ENCODE data around the gene ACADVL.

ACADVL gene

DNA sequence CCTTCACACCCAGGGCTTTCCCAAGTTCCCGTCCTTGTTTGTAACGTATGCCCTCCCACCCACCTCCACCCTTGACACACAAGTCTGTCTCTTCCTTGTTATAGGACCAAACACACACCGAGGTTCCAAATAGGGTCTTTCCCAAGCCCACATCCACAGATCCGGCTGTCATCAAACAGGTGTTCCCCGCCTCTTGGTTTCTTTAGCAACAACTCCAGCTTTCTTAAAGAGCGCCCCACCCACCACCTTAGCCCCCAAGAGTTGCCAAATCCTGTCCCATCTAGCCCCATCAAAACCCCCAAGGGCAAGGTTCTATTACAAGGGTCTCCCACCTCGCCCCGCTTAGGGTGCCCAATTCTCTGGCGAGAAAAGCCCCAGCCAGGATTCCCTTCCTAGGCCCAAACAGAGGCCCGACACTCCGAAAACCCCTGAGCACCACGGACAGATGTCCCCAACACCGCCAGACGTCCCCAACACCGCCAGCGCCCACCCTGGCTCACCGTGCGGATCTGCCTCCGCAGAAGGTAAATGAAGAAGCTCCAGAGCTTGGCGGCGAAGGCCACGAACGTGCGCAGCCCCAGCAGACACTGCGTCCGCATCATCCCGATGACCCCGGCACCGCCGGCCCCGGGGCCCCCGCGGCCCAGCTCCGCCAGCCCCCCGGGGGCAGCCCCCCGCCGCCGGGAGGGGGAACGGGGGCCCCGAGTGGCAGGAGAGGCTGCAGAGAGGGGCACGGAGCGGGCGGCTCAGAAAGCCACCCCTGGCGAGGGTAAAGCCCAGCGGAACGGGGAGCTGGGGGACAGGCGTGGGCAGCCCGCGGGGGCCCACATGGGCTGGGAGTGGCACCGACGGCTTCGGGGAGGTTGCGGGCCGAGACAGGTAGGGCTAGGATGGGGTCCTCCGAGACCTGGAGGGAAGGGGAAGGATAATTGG lies 31.2 kb downstream of the ACADVL start:
- TF ChIP-seq CTCF (IDR thresholded peaks at IDR 0.05) = no peak

- no peak for TF ChIP-seq CTCF (IDR thresholded peaks at IDR 0.05)
Measured at GRCh38 chr17:7251661-7252175, 32.0 kb downstream of the ACADVL start, which contains the start of gene CTDNEP1. Gene CTDNEP1 (minus strand): TSS chr17:7251734. CDS start chr17:7251296, 438 bp downstream.

DNA sequence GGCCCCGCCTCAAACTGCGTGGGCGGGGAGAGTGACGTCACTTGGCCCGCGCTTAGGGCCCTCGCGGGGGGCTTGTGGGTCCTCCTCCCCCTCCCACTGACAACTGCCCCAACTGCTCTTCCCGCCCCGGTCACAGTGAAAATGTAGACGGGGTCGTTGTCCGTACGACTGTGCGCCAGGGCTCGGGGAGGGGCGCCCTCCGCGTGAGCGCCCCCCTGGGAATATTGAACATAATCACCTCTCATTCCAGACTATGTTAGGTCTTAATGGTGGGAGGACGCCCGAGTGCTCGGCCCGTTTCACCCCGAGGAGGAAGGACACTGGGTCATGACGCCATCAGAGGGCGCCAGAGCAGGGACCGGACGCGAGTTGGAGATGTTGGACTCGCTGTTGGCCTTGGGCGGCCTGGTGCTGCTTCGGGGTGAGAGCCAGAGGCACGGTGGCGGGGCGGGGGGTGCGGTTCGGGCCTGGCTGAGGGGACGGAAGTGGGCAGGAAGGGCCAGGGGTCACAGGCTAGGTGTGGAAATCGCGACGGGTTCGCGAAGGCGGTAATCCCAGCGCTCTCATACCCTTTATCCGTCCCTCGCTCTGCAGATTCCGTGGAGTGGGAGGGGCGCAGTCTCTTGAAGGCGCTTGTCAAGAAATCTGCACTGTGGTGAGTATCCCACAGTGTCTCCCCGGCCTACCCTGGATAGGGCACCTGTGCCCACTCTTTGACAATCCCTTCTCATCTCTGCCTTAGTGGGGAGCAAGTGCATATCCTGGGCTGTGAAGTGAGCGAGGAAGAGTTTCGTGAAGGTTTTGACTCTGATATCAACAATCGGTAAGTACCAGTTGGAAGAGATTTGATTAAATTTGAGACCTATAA lies 32.7 kb downstream of the ACADVL start, which contains the start of gene ELP5:
Gene ELP5 (plus strand): TSS at position 40 of the 868 bp plus-strand sequence. CDS start 336 bp downstream, at position 376.
- peak; percentile 55 for TF ChIP-seq CTCF (IDR thresholded peaks at IDR 0.05)

- TF ChIP-seq CTCF (IDR thresholded peaks at IDR 0.05) = no peak
Measured at GRCh38 chr17:7253082-7253481, 33.3 kb downstream of the ACADVL start.

GRCh38 chr17:7254511-7254910 lies 34.8 kb downstream of the ACADVL start:
- no peak for TF ChIP-seq CTCF (IDR thresholded peaks at IDR 0.05)

DNA sequence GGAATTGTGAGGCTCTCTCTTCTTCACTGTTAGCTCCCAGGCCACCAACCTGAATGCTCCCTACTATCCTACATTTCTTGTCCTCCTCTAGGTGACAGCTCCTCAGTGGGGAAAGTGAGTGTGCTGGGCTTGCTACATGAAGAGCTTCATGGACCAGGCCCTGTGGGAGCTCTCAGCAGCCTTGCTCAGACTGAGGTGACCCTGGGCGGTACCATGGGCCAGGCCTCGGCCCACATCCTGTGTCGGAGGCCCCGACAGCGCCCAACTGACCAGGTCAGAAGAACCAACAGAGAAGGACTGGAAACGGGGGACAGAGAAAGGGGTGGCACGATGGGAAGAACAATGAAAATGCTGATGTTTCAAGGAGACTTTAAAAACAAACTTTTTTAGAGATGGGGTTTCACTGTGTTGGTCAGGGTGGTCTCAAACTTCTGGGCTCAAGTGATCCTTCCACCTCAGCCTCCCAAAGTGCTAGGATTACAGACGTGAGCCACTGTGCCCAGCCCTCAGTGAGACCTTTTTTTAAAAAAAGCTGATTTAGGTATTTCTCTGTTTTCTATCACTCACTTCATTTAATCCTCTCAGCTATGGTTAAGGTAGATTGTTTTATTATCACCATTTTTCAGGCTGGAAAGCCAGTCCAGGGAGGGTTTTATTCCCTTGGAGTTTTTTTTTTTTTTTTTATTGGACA lies 37.2 kb downstream of the ACADVL start:
- TF ChIP-seq CTCF (IDR thresholded peaks at IDR 0.05) = no peak
